ENCODE measurements around the gene CAPN3. TPM values are rescaled to one million over a fixed set of nuclear protein-coding genes. Genes with fewer than 3 reads are reported as not detected.

The CAPN3 gene
- total and polyA plus RNA-seq, 2 donors from 2014 or later = 12.9 to 39.7 TPM

- intact Hi-C loops (cut with DNase I) = no loop called here
- TF ChIP-seq, protein P1, sequence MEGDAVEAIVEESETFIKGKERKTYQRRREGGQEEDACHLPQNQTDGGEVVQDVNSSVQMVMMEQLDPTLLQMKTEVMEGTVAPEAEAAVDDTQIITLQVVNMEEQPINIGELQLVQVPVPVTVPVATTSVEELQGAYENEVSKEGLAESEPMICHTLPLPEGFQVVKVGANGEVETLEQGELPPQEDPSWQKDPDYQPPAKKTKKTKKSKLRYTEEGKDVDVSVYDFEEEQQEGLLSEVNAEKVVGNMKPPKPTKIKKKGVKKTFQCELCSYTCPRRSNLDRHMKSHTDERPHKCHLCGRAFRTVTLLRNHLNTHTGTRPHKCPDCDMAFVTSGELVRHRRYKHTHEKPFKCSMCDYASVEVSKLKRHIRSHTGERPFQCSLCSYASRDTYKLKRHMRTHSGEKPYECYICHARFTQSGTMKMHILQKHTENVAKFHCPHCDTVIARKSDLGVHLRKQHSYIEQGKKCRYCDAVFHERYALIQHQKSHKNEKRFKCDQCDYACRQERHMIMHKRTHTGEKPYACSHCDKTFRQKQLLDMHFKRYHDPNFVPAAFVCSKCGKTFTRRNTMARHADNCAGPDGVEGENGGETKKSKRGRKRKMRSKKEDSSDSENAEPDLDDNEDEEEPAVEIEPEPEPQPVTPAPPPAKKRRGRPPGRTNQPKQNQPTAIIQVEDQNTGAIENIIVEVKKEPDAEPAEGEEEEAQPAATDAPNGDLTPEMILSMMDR (IDR thresholded peaks at IDR 0.05; ENCODE audit: borderline replicate concordance, extremely low read depth, insufficient read depth) = no peak
- FAIRE-seq = no peak
- Histone ChIP-seq H3K4me3 (ENCODE audit: low read length in 3 of 3) (no peak overlapping the region), H3K36me3 (ENCODE audit: control insufficient read depth in 2 of 3, insufficient read depth in 3 of 3, low read length in 3 of 3) (peaks cover 0 to 14% (median 5%) of the 10 kb centered on the region in 3 donors), H3K9ac (ENCODE audit: low read length in 3 of 3) (no peak overlapping the region), H3K4me1 (ENCODE audit: control insufficient read depth in 2 of 3, insufficient read depth in 2 of 3, low read depth in 1 of 3, low read length in 3 of 3) (no peaks in the 10 kb centered on the region), H3K27ac (ENCODE audit: low read depth in 2 of 2, low read length in 2 of 2) (no peak overlapping the region), H3K27me3 (ENCODE audit: control insufficient read depth, insufficient read depth, low read length) (no peaks in the 10 kb centered on the region), H3K9me3 (ENCODE audit: control insufficient read depth in 2 of 3, insufficient read depth in 1 of 3, low read length in 3 of 3) (no peaks in the 10 kb centered on the region)
- no peak for DNase-seq
Measured at GRCh38 chr15:42329161-42329560, 30.1 kb upstream of the CAPN3 start.

GRCh38 chr15:42329992-42330391 is 29.3 kb upstream of the CAPN3 start:
- H3K36me3 ChIP-seq (ENCODE audit: control insufficient read depth in 2 of 3, insufficient read depth in 3 of 3, low read length in 3 of 3) = peaks cover 0 to 14% (median 5%) of the 10 kb centered on the region in 3 donors
- H3K4me1 ChIP-seq (ENCODE audit: control insufficient read depth in 2 of 3, insufficient read depth in 2 of 3, low read depth in 1 of 3, low read length in 3 of 3) = no peaks in the 10 kb centered on the region
- DNase-seq (no peak), FAIRE-seq (no peak)
- H3K27ac ChIP-seq (ENCODE audit: low read depth in 2 of 2, low read length in 2 of 2) = no peak overlapping the region
- TF ChIP-seq, protein P1 (IDR thresholded peaks at IDR 0.05; ENCODE audit: borderline replicate concordance, extremely low read depth, insufficient read depth) = no peak
- intact Hi-C loops (cut with DNase I) = no loop called here
- no peaks in the 10 kb centered on the region for H3K27me3 ChIP-seq (ENCODE audit: control insufficient read depth, insufficient read depth, low read length)
- peaks cover 0 to 2% (median 0%) of the 10 kb centered on the region in 3 donors for H3K9me3 ChIP-seq (ENCODE audit: control insufficient read depth in 2 of 3, insufficient read depth in 1 of 3, low read length in 3 of 3)
- H3K4me3 ChIP-seq (ENCODE audit: low read length in 3 of 3) = no peak overlapping the region
- H3K9ac ChIP-seq (ENCODE audit: low read length in 3 of 3) = no peak overlapping the region

- Histone ChIP-seq H3K4me1 (ENCODE audit: control insufficient read depth in 2 of 3, insufficient read depth in 2 of 3, low read depth in 1 of 3, low read length in 3 of 3) (no peaks in the 10 kb centered on the region), H3K36me3 (ENCODE audit: control insufficient read depth in 2 of 3, insufficient read depth in 3 of 3, low read length in 3 of 3) (peaks cover 0 to 10% (median 5%) of the 10 kb centered on the region in 3 donors), H3K27ac (ENCODE audit: low read depth in 2 of 2, low read length in 2 of 2) (no peak overlapping the region), H3K9me3 (ENCODE audit: control insufficient read depth in 2 of 3, insufficient read depth in 1 of 3, low read length in 3 of 3) (peaks cover 0 to 2% (median 0%) of the 10 kb centered on the region in 3 donors), H3K9ac (ENCODE audit: low read length in 3 of 3) (no peak overlapping the region), H3K4me3 (ENCODE audit: low read length in 3 of 3) (no peak overlapping the region), H3K27me3 (ENCODE audit: control insufficient read depth, insufficient read depth, low read length) (no peaks in the 10 kb centered on the region)
- TF ChIP-seq, protein P1 (IDR thresholded peaks at IDR 0.05; ENCODE audit: borderline replicate concordance, extremely low read depth, insufficient read depth) = no peak
- DNase-seq = no peak
- intact Hi-C loops (cut with DNase I) = no loop called here
- FAIRE-seq = no peak
Measured at GRCh38 chr15:42331235-42331634, 28.1 kb upstream of the CAPN3 start.

DNA sequence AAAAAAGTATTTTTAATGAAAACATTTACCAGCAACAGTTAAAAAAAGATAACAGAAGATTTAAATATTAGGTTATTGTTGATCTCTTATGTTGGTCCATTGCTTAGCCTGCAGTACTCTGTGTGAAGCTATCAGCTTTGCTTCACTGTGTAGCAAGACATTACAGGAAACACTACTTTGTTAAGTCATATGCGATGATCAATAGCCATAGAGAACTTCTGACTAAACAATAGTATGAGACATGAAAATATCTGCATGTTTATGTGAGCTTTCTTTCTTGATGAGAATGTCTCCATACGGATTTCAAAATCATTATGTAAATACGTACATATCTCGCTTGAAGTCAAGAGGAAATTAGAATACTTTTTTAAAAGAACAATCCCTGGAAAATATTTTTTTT is 27.0 kb upstream of the CAPN3 start:
- no peaks in the 10 kb centered on the region for H3K4me1 ChIP-seq (ENCODE audit: control insufficient read depth in 2 of 3, insufficient read depth in 2 of 3, low read depth in 1 of 3, low read length in 3 of 3)

More for the DNA sequence above, 27.0 kb upstream of the CAPN3 start:
- Histone ChIP-seq H3K9ac (ENCODE audit: low read length in 3 of 3) (no peak overlapping the region), H3K4me3 (ENCODE audit: low read length in 3 of 3) (no peak overlapping the region), H3K9me3 (ENCODE audit: control insufficient read depth in 2 of 3, insufficient read depth in 1 of 3, low read length in 3 of 3) (peaks cover 0 to 2% (median 0%) of the 10 kb centered on the region in 3 donors), H3K36me3 (ENCODE audit: control insufficient read depth in 2 of 3, insufficient read depth in 3 of 3, low read length in 3 of 3) (peaks cover 0 to 3% (median 0%) of the 10 kb centered on the region in 3 donors), H3K27ac (ENCODE audit: low read depth in 2 of 2, low read length in 2 of 2) (no peak overlapping the region), H3K27me3 (ENCODE audit: control insufficient read depth, insufficient read depth, low read length) (no peaks in the 10 kb centered on the region)
- TF ChIP-seq, protein P1 (IDR thresholded peaks at IDR 0.05; ENCODE audit: borderline replicate concordance, extremely low read depth, insufficient read depth) = no peak
- DNase-seq (no peak), FAIRE-seq (peak; percentile 77)
- intact Hi-C loops (cut with DNase I) = no loop called here

Data from kidney (tissue), 14 donors.